Measurements from ENCODE around the gene BEST4.

Gene BEST4

GRCh38 chr1:44784094-44785028 is 3.6 kb downstream of the BEST4 start:
- no CpG with 5 or more reads among the region's 71 CpGs for WGBS, 2 donors (ENCODE audit: extremely low coverage in 2 of 2, insufficient read length in 2 of 2, insufficient replicate concordance in 1 of 2)
- peak overlapping the region; percentile 78 for H4K8ac ChIP-seq (ENCODE audit: low read depth, low read length)
- DNase-seq (ENCODE audit: low spot score), result no peak
- H3K36me3 ChIP-seq (replicated peaks in 1 of 2; ENCODE audit: control insufficient read depth in 2 of 2, insufficient read depth in 2 of 2, low read length in 2 of 2), result peaks cover 8 to 20% of the 10 kb centered on the region in 2 donors
- H2AK5ac ChIP-seq (ENCODE audit: low read depth, low read length), result peak overlapping the region; percentile 93
- peak overlapping the region; percentile 86 for H3K9ac ChIP-seq (ENCODE audit: low read depth, low read length, poor library complexity)
- no peak overlapping the region for H2BK5ac ChIP-seq (ENCODE audit: low read length)
- peaks cover 5 to 13% of the 10 kb centered on the region in 2 donors for H3K4me1 ChIP-seq (ENCODE audit: control insufficient read depth in 2 of 2, insufficient read depth in 1 of 2, low read depth in 1 of 2, low read length in 2 of 2)
- peak overlapping the region; percentile 50 for H3K4me2 ChIP-seq (ENCODE audit: insufficient read depth, low read length, poor library complexity, severe bottlenecking)
- H2BK120ac ChIP-seq (ENCODE audit: low read depth, low read length), result peak overlapping the region; percentile 6
- H3K9me3 ChIP-seq (replicated peaks in 1 of 2; ENCODE audit: control insufficient read depth in 2 of 2, insufficient read depth in 1 of 2, low read depth in 1 of 2, low read length in 2 of 2), result no peaks in the 10 kb centered on the region
- peak overlapping the region; percentile 81 for H4K91ac ChIP-seq (ENCODE audit: low read depth, low read length, poor library complexity)
- peak overlapping the region; percentile 11 for H2BK12ac ChIP-seq (ENCODE audit: low read length)
- H3K79me1 ChIP-seq (ENCODE audit: low read depth, low read length), result no peaks in the 10 kb centered on the region
- H3K27me3 ChIP-seq (ENCODE audit: control insufficient read depth in 3 of 3, insufficient read depth in 3 of 3, low read depth in 1 of 3, low read length in 3 of 3), result peaks cover 0 to 26% (median 3%) of the 10 kb centered on the region in 3 experiments
- peak overlapping the region; percentile 73 for H3K14ac ChIP-seq (ENCODE audit: low read length)
- H3K27ac ChIP-seq (replicated peaks; ENCODE audit: low read length), result no peak overlapping the region
- H2BK15ac ChIP-seq (ENCODE audit: low read length), result peak overlapping the region; percentile 79
- H2AFZ ChIP-seq (ENCODE audit: low read length), result peak overlapping the region; percentile 31
- peak overlapping the region; percentile 91 for H3K4ac ChIP-seq (ENCODE audit: low read length)
- peak overlapping the region; percentile 71 for H3K23ac ChIP-seq (ENCODE audit: low read depth, low read length, poor library complexity)
- peak overlapping the region; percentile 98 for H3K18ac ChIP-seq (ENCODE audit: low read length)
- peak overlapping the region in 1 of 2 donors; percentile 69 for H3K4me3 ChIP-seq (ENCODE audit: low read length in 2 of 2)

DNA sequence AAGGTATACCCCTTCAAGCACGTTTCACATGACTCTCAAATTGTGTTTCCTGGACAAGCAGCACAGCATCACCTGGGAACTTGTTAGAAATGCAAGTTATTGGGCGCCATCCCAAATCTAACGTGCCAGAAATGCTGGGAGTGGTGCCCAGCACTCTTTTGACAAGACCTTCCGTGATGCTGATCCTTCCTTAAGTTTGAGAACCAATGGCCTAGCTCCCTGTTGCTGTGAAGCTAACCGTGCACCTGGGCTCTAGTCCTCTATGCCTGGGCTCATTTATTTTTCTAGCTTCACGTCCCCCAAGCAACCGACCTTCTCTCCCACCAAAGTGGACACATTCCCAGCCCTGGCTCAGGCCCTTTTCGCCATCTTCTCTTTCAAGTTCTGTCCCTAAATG is 4.3 kb downstream of the BEST4 start:
- H3K27me3 ChIP-seq (ENCODE audit: control insufficient read depth in 3 of 3, insufficient read depth in 3 of 3, low read depth in 1 of 3, low read length in 3 of 3), result peaks cover 0 to 26% (median 3%) of the 10 kb centered on the region in 3 experiments
- H3K4ac ChIP-seq (ENCODE audit: low read length), result peak overlapping the region; percentile 46
- no CpG with 5 or more reads among the region's 8 CpGs for WGBS, 2 donors (ENCODE audit: extremely low coverage in 2 of 2, insufficient read length in 2 of 2, insufficient replicate concordance in 1 of 2)
- no peaks in the 10 kb centered on the region for H3K9me3 ChIP-seq (replicated peaks in 1 of 2; ENCODE audit: control insufficient read depth in 2 of 2, insufficient read depth in 1 of 2, low read depth in 1 of 2, low read length in 2 of 2)
- H3K79me1 ChIP-seq (ENCODE audit: low read depth, low read length), result no peaks in the 10 kb centered on the region
- H4K91ac ChIP-seq (ENCODE audit: low read depth, low read length, poor library complexity), result no peak overlapping the region
- H2AFZ ChIP-seq (ENCODE audit: low read length), result peak overlapping the region; percentile 20
- H3K27ac ChIP-seq (replicated peaks; ENCODE audit: low read length), result peak overlapping the region; percentile 35
- peak overlapping the region; percentile 78 for H4K8ac ChIP-seq (ENCODE audit: low read depth, low read length)
- H2BK12ac ChIP-seq (ENCODE audit: low read length), result no peak overlapping the region
- DNase-seq (ENCODE audit: low spot score), result no peak
- no peak overlapping the region for H2BK5ac ChIP-seq (ENCODE audit: low read length)
- no peak overlapping the region for H2AK5ac ChIP-seq (ENCODE audit: low read depth, low read length)
- H3K4me1 ChIP-seq (ENCODE audit: control insufficient read depth in 2 of 2, insufficient read depth in 1 of 2, low read depth in 1 of 2, low read length in 2 of 2), result peaks cover 5 to 13% of the 10 kb centered on the region in 2 donors
- peak overlapping the region; percentile 24 for H3K9ac ChIP-seq (ENCODE audit: low read depth, low read length, poor library complexity)
- H2BK120ac ChIP-seq (ENCODE audit: low read depth, low read length), result peak overlapping the region; percentile 6
- H3K36me3 ChIP-seq (replicated peaks in 1 of 2; ENCODE audit: control insufficient read depth in 2 of 2, insufficient read depth in 2 of 2, low read length in 2 of 2), result peaks cover 10 to 26% of the 10 kb centered on the region in 2 donors
- peak overlapping the region in 1 of 2 donors; percentile 11 for H3K4me3 ChIP-seq (ENCODE audit: low read length in 2 of 2)
- no peak overlapping the region for H3K23ac ChIP-seq (ENCODE audit: low read depth, low read length, poor library complexity)
- no peak overlapping the region for H3K14ac ChIP-seq (ENCODE audit: low read length)
- peak overlapping the region; percentile 98 for H3K18ac ChIP-seq (ENCODE audit: low read length)
- peak overlapping the region; percentile 79 for H2BK15ac ChIP-seq (ENCODE audit: low read length)
- peak overlapping the region; percentile 50 for H3K4me2 ChIP-seq (ENCODE audit: insufficient read depth, low read length, poor library complexity, severe bottlenecking)

- Histone ChIP-seq H3K79me1 (ENCODE audit: low read depth, low read length) (peaks cover 9% of the 10 kb centered on the region), H3K27ac (replicated peaks; ENCODE audit: low read length) (no peak overlapping the region), H3K4ac (ENCODE audit: low read length) (no peak overlapping the region), H3K14ac (ENCODE audit: low read length) (no peak overlapping the region), H4K8ac (ENCODE audit: low read depth, low read length) (no peak overlapping the region), H3K23ac (ENCODE audit: low read depth, low read length, poor library complexity) (no peak overlapping the region), H2BK120ac (ENCODE audit: low read depth, low read length) (no peak overlapping the region), H3K27me3 (ENCODE audit: control insufficient read depth in 3 of 3, insufficient read depth in 3 of 3, low read depth in 1 of 3, low read length in 3 of 3) (peaks cover 0 to 9% (median 0%) of the 10 kb centered on the region in 3 experiments), H3K4me3 (ENCODE audit: low read length in 2 of 2) (no peak overlapping the region), H3K9me3 (replicated peaks in 1 of 2; ENCODE audit: control insufficient read depth in 2 of 2, insufficient read depth in 1 of 2, low read depth in 1 of 2, low read length in 2 of 2) (no peaks in the 10 kb centered on the region), H2AK5ac (ENCODE audit: low read depth, low read length) (no peak overlapping the region), H3K4me2 (ENCODE audit: insufficient read depth, low read length, poor library complexity, severe bottlenecking) (no peak overlapping the region), H2AFZ (ENCODE audit: low read length) (no peak overlapping the region), H3K18ac (ENCODE audit: low read length) (no peak overlapping the region), H3K36me3 (replicated peaks in 1 of 2; ENCODE audit: control insufficient read depth in 2 of 2, insufficient read depth in 2 of 2, low read length in 2 of 2) (peaks cover 32 to 55% of the 10 kb centered on the region in 2 donors), H2BK5ac (ENCODE audit: low read length) (no peak overlapping the region), H4K91ac (ENCODE audit: low read depth, low read length, poor library complexity) (no peak overlapping the region), H2BK12ac (ENCODE audit: low read length) (no peak overlapping the region), H2BK15ac (ENCODE audit: low read length) (no peak overlapping the region), H3K9ac (ENCODE audit: low read depth, low read length, poor library complexity) (no peak overlapping the region), H3K4me1 (ENCODE audit: control insufficient read depth in 2 of 2, insufficient read depth in 1 of 2, low read depth in 1 of 2, low read length in 2 of 2) (peaks cover 9 to 17% of the 10 kb centered on the region in 2 donors)
- no CpG with 5 or more reads among the region's 14 CpGs for WGBS, 2 donors (ENCODE audit: extremely low coverage in 2 of 2, insufficient read length in 2 of 2, insufficient replicate concordance in 1 of 2)
- no peak for DNase-seq (ENCODE audit: low spot score)
These were observed 7.3 kb downstream of the BEST4 start for GRCh38 chr1:44780583-44781121.

All from neuronal stem cell (in vitro differentiated cells).